ENCODE data around the gene ARID1B. TPM values are rescaled to one million over a fixed set of nuclear protein-coding genes. Genes with fewer than 3 reads are reported as not detected.

Gene ARID1B
- total RNA-seq, 5 donors from 2014 or later (not counting 1 experiment from before 2014, with no cell fraction given) = 103 to 161 (median 108) TPM

GRCh38 chr6:156830126-156830525, 52.9 kb downstream of the ARID1B start:
- Mint-ChIP-seq H3K4me3 (no peak overlapping the region), H3K9me3 (no peaks in the 10 kb centered on the region), H3K36me3 (peaks cover 20% of the 10 kb centered on the region), H3K4me1 (peaks cover 74 to 82% (median 75%) of the 10 kb centered on the region in 3 donors), H3K27ac (no peak overlapping the region), H3K27me3 (no peaks in the 10 kb centered on the region)
- Histone ChIP-seq H3K4me1 (ENCODE audit: control insufficient read depth in 1 of 2, extremely low read depth in 1 of 2, insufficient read depth in 2 of 2, low read length in 2 of 2) (peaks cover 2 to 19% of the 10 kb centered on the region in 2 experiments), H3K4me3 (ENCODE audit: control insufficient read depth in 1 of 2, extremely low read depth in 1 of 2, low read length in 1 of 2) (no peak overlapping the region), H3K27me3 (replicated peaks in 1 of 2; ENCODE audit: control insufficient read depth in 2 of 2, extremely low read depth in 1 of 2, insufficient read depth in 2 of 2, low read length in 1 of 2) (no peaks in the 10 kb centered on the region), H3K27ac (ENCODE audit: low read length) (no peak overlapping the region), H3K36me3 (ENCODE audit: control insufficient read depth in 2 of 2, extremely low read depth in 1 of 2, insufficient read depth in 1 of 2, low read length in 1 of 2) (peaks cover 0 to 18% of the 10 kb centered on the region in 2 donors), H3K9me3 (no peaks in the 10 kb centered on the region)
- no peak for ATAC-seq (replicated peaks in 1 of 4)
- CTCF ChIA-PET = interaction anchor here (0.5 to 0.6 kb wide), 2 partner anchors 29 to 34 kb away, joined by 5 to 9 read pairs; no protein-coding TSS in a partner anchor
- DNase-seq = no peak
- POLR2A ChIA-PET = no interaction called here
- WGBS (ENCODE audit: insufficient coverage) = 98% methylated on average over 8 of the region's 9 CpGs

GRCh38 chr6:156832231-156832647, 55.1 kb downstream of the ARID1B start:
- Histone ChIP-seq H3K4me3 (ENCODE audit: control insufficient read depth in 1 of 2, extremely low read depth in 1 of 2, low read length in 1 of 2) (no peak overlapping the region), H3K36me3 (ENCODE audit: control insufficient read depth in 2 of 2, extremely low read depth in 1 of 2, insufficient read depth in 1 of 2, low read length in 1 of 2) (peaks cover 3 to 25% of the 10 kb centered on the region in 2 donors), H3K27ac (ENCODE audit: low read length) (no peak overlapping the region), H3K9me3 (no peaks in the 10 kb centered on the region), H3K4me1 (ENCODE audit: control insufficient read depth in 1 of 2, extremely low read depth in 1 of 2, insufficient read depth in 2 of 2, low read length in 2 of 2) (peaks cover 0 to 10% of the 10 kb centered on the region in 2 experiments), H3K27me3 (replicated peaks in 1 of 2; ENCODE audit: control insufficient read depth in 2 of 2, extremely low read depth in 1 of 2, insufficient read depth in 2 of 2, low read length in 1 of 2) (no peaks in the 10 kb centered on the region)
- Mint-ChIP-seq H3K4me3 (no peak overlapping the region), H3K4me1 (peaks cover 68 to 74% (median 68%) of the 10 kb centered on the region in 3 donors), H3K27me3 (no peaks in the 10 kb centered on the region), H3K9me3 (no peaks in the 10 kb centered on the region), H3K27ac (no peak overlapping the region), H3K36me3 (peaks cover 28% of the 10 kb centered on the region)
- ChIA-PET CTCF (no interaction called here), POLR2A (no interaction called here)
- DNase-seq = peak in 1 of 35 experiments; percentile 18
- 100% methylated on average over 2 of the region's 2 CpGs for WGBS (ENCODE audit: insufficient coverage)
- no peak for ATAC-seq (replicated peaks in 1 of 4)

GRCh38 chr6:156832669-156833068, 55.5 kb downstream of the ARID1B start:
- Mint-ChIP-seq H3K36me3 (peaks cover 28% of the 10 kb centered on the region), H3K27ac (no peak overlapping the region), H3K4me3 (no peak overlapping the region), H3K4me1 (peaks cover 67 to 71% (median 68%) of the 10 kb centered on the region in 3 donors), H3K27me3 (no peaks in the 10 kb centered on the region), H3K9me3 (no peaks in the 10 kb centered on the region)
- H3K27me3 ChIP-seq (replicated peaks in 1 of 2; ENCODE audit: control insufficient read depth in 2 of 2, extremely low read depth in 1 of 2, insufficient read depth in 2 of 2, low read length in 1 of 2) = no peaks in the 10 kb centered on the region
- peaks cover 0 to 8% of the 10 kb centered on the region in 2 experiments for H3K4me1 ChIP-seq (ENCODE audit: control insufficient read depth in 1 of 2, extremely low read depth in 1 of 2, insufficient read depth in 2 of 2, low read length in 2 of 2)
- POLR2A ChIA-PET = no interaction called here
- no peak overlapping the region for H3K4me3 ChIP-seq (ENCODE audit: control insufficient read depth in 1 of 2, extremely low read depth in 1 of 2, low read length in 1 of 2)
- peaks cover 3 to 25% of the 10 kb centered on the region in 2 donors for H3K36me3 ChIP-seq (ENCODE audit: control insufficient read depth in 2 of 2, extremely low read depth in 1 of 2, insufficient read depth in 1 of 2, low read length in 1 of 2)
- no peaks in the 10 kb centered on the region for H3K9me3 ChIP-seq
- CTCF ChIA-PET = no interaction called here
- no peak overlapping the region for H3K27ac ChIP-seq (ENCODE audit: low read length)
- ATAC-seq (replicated peaks in 1 of 4) (no peak), DNase-seq (no peak)
- WGBS (ENCODE audit: insufficient coverage) = no CpG with 5 or more reads among the region's 3 CpGs

GRCh38 chr6:156833755-156834154, 56.6 kb downstream of the ARID1B start:
- Mint-ChIP-seq H3K9me3 (no peaks in the 10 kb centered on the region), H3K4me3 (no peak overlapping the region), H3K36me3 (peaks cover 28% of the 10 kb centered on the region), H3K4me1 (peaks cover 62 to 68% (median 62%) of the 10 kb centered on the region in 3 donors), H3K27ac (no peak overlapping the region), H3K27me3 (no peaks in the 10 kb centered on the region)
- Histone ChIP-seq H3K36me3 (ENCODE audit: control insufficient read depth in 2 of 2, extremely low read depth in 1 of 2, insufficient read depth in 1 of 2, low read length in 1 of 2) (peaks cover 3 to 25% of the 10 kb centered on the region in 2 donors), H3K27ac (ENCODE audit: low read length) (no peak overlapping the region), H3K9me3 (no peaks in the 10 kb centered on the region), H3K27me3 (replicated peaks in 1 of 2; ENCODE audit: control insufficient read depth in 2 of 2, extremely low read depth in 1 of 2, insufficient read depth in 2 of 2, low read length in 1 of 2) (no peaks in the 10 kb centered on the region), H3K4me1 (ENCODE audit: control insufficient read depth in 1 of 2, extremely low read depth in 1 of 2, insufficient read depth in 2 of 2, low read length in 2 of 2) (peaks cover 0 to 5% of the 10 kb centered on the region in 2 experiments), H3K4me3 (ENCODE audit: control insufficient read depth in 1 of 2, extremely low read depth in 1 of 2, low read length in 1 of 2) (no peak overlapping the region)
- DNase-seq (no peak), ATAC-seq (replicated peaks in 1 of 4) (no peak)
- CTCF ChIA-PET = no interaction called here
- POLR2A ChIA-PET = no interaction called here
- WGBS (ENCODE audit: insufficient coverage) = no CpG with 5 or more reads among the region's 1 CpG

GRCh38 chr6:156839129-156839528, 62.0 kb downstream of the ARID1B start:
- ChIA-PET CTCF (no interaction called here), POLR2A (no interaction called here)
- no CpG with 5 or more reads among the region's 2 CpGs for WGBS (ENCODE audit: insufficient coverage)
- Mint-ChIP-seq H3K27ac (no peak overlapping the region), H3K4me1 (peaks cover 70 to 75% (median 71%) of the 10 kb centered on the region in 3 donors), H3K27me3 (no peaks in the 10 kb centered on the region), H3K36me3 (peaks cover 14% of the 10 kb centered on the region), H3K9me3 (no peaks in the 10 kb centered on the region), H3K4me3 (no peak overlapping the region)
- H3K9me3 ChIP-seq = no peaks in the 10 kb centered on the region
- DNase-seq (no peak), ATAC-seq (replicated peaks in 1 of 4) (no peak)
- H3K4me1 ChIP-seq (ENCODE audit: control insufficient read depth in 1 of 2, extremely low read depth in 1 of 2, insufficient read depth in 2 of 2, low read length in 2 of 2) = peaks cover 4 to 10% of the 10 kb centered on the region in 2 experiments
- no peaks in the 10 kb centered on the region for H3K27me3 ChIP-seq (replicated peaks in 1 of 2; ENCODE audit: control insufficient read depth in 2 of 2, extremely low read depth in 1 of 2, insufficient read depth in 2 of 2, low read length in 1 of 2)
- H3K36me3 ChIP-seq (ENCODE audit: control insufficient read depth in 2 of 2, extremely low read depth in 1 of 2, insufficient read depth in 1 of 2, low read length in 1 of 2) = peaks cover 5 to 7% of the 10 kb centered on the region in 2 donors
- no peak overlapping the region for H3K4me3 ChIP-seq (ENCODE audit: control insufficient read depth in 1 of 2, extremely low read depth in 1 of 2, low read length in 1 of 2)
- no peak overlapping the region for H3K27ac ChIP-seq (ENCODE audit: low read length)

GRCh38 chr6:156839591-156840001, 62.4 kb downstream of the ARID1B start:
- WGBS (ENCODE audit: insufficient coverage) = 100% methylated on average over 2 of the region's 9 CpGs
- peaks cover 73 to 79% (median 75%) of the 10 kb centered on the region in 3 donors for H3K4me1 Mint-ChIP-seq
- no peak for DNase-seq
- H3K4me1 ChIP-seq (ENCODE audit: control insufficient read depth in 1 of 2, extremely low read depth in 1 of 2, insufficient read depth in 2 of 2, low read length in 2 of 2) = peaks cover 4 to 10% of the 10 kb centered on the region in 2 experiments
- ChIA-PET POLR2A (no interaction called here), CTCF (no interaction called here)
- H3K9me3 Mint-ChIP-seq = no peaks in the 10 kb centered on the region
- peaks cover 14% of the 10 kb centered on the region for H3K36me3 Mint-ChIP-seq
- ATAC-seq (replicated peaks in 1 of 4) = no peak
- H3K27ac ChIP-seq (ENCODE audit: low read length) = no peak overlapping the region
- no peaks in the 10 kb centered on the region for H3K27me3 Mint-ChIP-seq
- peak overlapping the region in 1 of 3 donors; percentile 41 for H3K4me3 Mint-ChIP-seq
- H3K27me3 ChIP-seq (replicated peaks in 1 of 2; ENCODE audit: control insufficient read depth in 2 of 2, extremely low read depth in 1 of 2, insufficient read depth in 2 of 2, low read length in 1 of 2) = no peaks in the 10 kb centered on the region
- H3K27ac Mint-ChIP-seq = no peak overlapping the region
- H3K4me3 ChIP-seq (ENCODE audit: control insufficient read depth in 1 of 2, extremely low read depth in 1 of 2, low read length in 1 of 2) = no peak overlapping the region
- no peaks in the 10 kb centered on the region for H3K9me3 ChIP-seq
- H3K36me3 ChIP-seq (ENCODE audit: control insufficient read depth in 2 of 2, extremely low read depth in 1 of 2, insufficient read depth in 1 of 2, low read length in 1 of 2) = peaks cover 5 to 7% of the 10 kb centered on the region in 2 donors

- H3K4me1 ChIP-seq (ENCODE audit: control insufficient read depth in 1 of 2, extremely low read depth in 1 of 2, insufficient read depth in 2 of 2, low read length in 2 of 2) = peaks cover 4 to 14% of the 10 kb centered on the region in 2 experiments
- Mint-ChIP-seq H3K9me3 (no peaks in the 10 kb centered on the region), H3K36me3 (peaks cover 14% of the 10 kb centered on the region), H3K27me3 (no peaks in the 10 kb centered on the region), H3K27ac (no peak overlapping the region), H3K4me1 (peaks cover 77 to 84% (median 78%) of the 10 kb centered on the region in 3 donors), H3K4me3 (peak overlapping the region in 1 of 3 donors; percentile 41)
- no peak for DNase-seq
- no peak for ATAC-seq (replicated peaks in 1 of 4)
- peaks cover 5 to 7% of the 10 kb centered on the region in 2 donors for H3K36me3 ChIP-seq (ENCODE audit: control insufficient read depth in 2 of 2, extremely low read depth in 1 of 2, insufficient read depth in 1 of 2, low read length in 1 of 2)
- ChIA-PET POLR2A (no interaction called here), CTCF (no interaction called here)
- H3K27me3 ChIP-seq (replicated peaks in 1 of 2; ENCODE audit: control insufficient read depth in 2 of 2, extremely low read depth in 1 of 2, insufficient read depth in 2 of 2, low read length in 1 of 2) = no peaks in the 10 kb centered on the region
- no peaks in the 10 kb centered on the region for H3K9me3 ChIP-seq
- H3K4me3 ChIP-seq (ENCODE audit: control insufficient read depth in 1 of 2, extremely low read depth in 1 of 2, low read length in 1 of 2) = no peak overlapping the region
- WGBS (ENCODE audit: insufficient coverage) = 86% methylated on average over 8 of the region's 8 CpGs
- no peak overlapping the region for H3K27ac ChIP-seq (ENCODE audit: low read length)
Observed at GRCh38 chr6:156840136-156840535, 63.0 kb downstream of the ARID1B start.

Data from T-cell (primary cell).